ENCODE results near the gene THOC1. TPM values are rescaled to one million over a fixed set of nuclear protein-coding genes. Genes with fewer than 3 reads are reported as not detected.

THOC1 gene
- total RNA-seq, 5 donors from 2014 or later (not counting 1 experiment from before 2014, with no cell fraction given): 50.7 to 88.5 (median 53.7) TPM

Other genes starting within 250 kb of the THOC1 start
- gene TUBB8B, start 218.4 kb downstream of the THOC1 start, total RNA-seq: not detected
- gene USP14, start 109.5 kb downstream of the THOC1 start, total RNA-seq: 10 to 100 TPM; 36.8 to 48.0 (median 38.0) TPM
- under 1 TPM in 2 of 5 donors, not detected in 3; 0.07 to 0.32 TPM for gene COLEC12, start 232.7 kb upstream of the THOC1 start, total RNA-seq